IgD-negative memory B cell (primary cell): Measurements from ENCODE around the gene CTNND1. TPM values are rescaled to one million over a fixed set of nuclear protein-coding genes. Genes with fewer than 3 reads are reported as not detected.
"Not testable (repeated sequence)": the region's sequence is repeated elsewhere in the genome, so short reads cannot be mapped to it uniquely, and the experiment has no call there.

Experiments used
- H3K27ac Mint-ChIP-seq, 3 donors: one replicate each; pipeline ENCODE4 v1.8.0; 2020 to 2022; ENCODE audit warnings: mild to moderate bottlenecking in 3 of 3, mixed read lengths in 3 of 3, moderate library complexity in 1 of 3
- H3K27me3 Mint-ChIP-seq: one replicate; pipeline ENCODE4 v1.8.0; 2021; ENCODE audit warnings: mixed read lengths
- H3K36me3 Mint-ChIP-seq: one replicate; pipeline ENCODE4 v1.8.0; 2020; ENCODE audit warnings: mild to moderate bottlenecking, mixed read lengths
- H3K4me1 Mint-ChIP-seq, 3 donors: one replicate each; pipeline ENCODE4 v1.8.0; 2020 to 2022; ENCODE audit warnings: mixed read lengths in 3 of 3, mild to moderate bottlenecking in 1 of 3
- H3K4me3 Mint-ChIP-seq, 4 donors: one replicate each; pipeline ENCODE4 v1.8.0; 2020 to 2022; ENCODE audit warnings: mild to moderate bottlenecking in 4 of 4, mixed read lengths in 4 of 4, moderate library complexity in 3 of 4
- H3K9me3 Mint-ChIP-seq, 3 donors: one replicate each; pipeline ENCODE4 v1.8.0; 2020 to 2021; ENCODE audit warnings: mixed read lengths in 3 of 3, mild to moderate bottlenecking in 1 of 3
- polyA plus RNA-seq: library from polyadenylated mRNA; unstranded; fragments of 300-500 nt; fragmentation: Illumina TruSeq; gene quantifications from one replicate; pipeline ENCODE4 v1.2.3, GENCODE V29; 2021

Gene CTNND1, protein sequence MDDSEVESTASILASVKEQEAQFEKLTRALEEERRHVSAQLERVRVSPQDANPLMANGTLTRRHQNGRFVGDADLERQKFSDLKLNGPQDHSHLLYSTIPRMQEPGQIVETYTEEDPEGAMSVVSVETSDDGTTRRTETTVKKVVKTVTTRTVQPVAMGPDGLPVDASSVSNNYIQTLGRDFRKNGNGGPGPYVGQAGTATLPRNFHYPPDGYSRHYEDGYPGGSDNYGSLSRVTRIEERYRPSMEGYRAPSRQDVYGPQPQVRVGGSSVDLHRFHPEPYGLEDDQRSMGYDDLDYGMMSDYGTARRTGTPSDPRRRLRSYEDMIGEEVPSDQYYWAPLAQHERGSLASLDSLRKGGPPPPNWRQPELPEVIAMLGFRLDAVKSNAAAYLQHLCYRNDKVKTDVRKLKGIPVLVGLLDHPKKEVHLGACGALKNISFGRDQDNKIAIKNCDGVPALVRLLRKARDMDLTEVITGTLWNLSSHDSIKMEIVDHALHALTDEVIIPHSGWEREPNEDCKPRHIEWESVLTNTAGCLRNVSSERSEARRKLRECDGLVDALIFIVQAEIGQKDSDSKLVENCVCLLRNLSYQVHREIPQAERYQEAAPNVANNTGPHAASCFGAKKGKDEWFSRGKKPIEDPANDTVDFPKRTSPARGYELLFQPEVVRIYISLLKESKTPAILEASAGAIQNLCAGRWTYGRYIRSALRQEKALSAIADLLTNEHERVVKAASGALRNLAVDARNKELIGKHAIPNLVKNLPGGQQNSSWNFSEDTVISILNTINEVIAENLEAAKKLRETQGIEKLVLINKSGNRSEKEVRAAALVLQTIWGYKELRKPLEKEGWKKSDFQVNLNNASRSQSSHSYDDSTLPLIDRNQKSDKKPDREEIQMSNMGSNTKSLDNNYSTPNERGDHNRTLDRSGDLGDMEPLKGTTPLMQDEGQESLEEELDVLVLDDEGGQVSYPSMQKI
- 4.9 TPM for polyA plus RNA-seq

GRCh38 chr11:57761301-57762234 lies at the start of gene CTNND1:
Gene CTNND1, plus strand, starts transcription at chr11:57761802. Its CDS starts 29,677 bp downstream, at chr11:57791479.
- peaks cover 3% of the 10 kb centered on the region for H3K36me3 Mint-ChIP-seq
- peaks cover 12% of the 10 kb centered on the region for H3K27me3 Mint-ChIP-seq
- H3K27ac Mint-ChIP-seq: peak within 1 kb of the TSS in 1 of 3 donors; percentile 86
- no peaks in the 10 kb centered on the region for H3K9me3 Mint-ChIP-seq
- peak within 1 kb of the TSS; percentile 77 to 92 (median 84) for H3K4me3 Mint-ChIP-seq
- peaks cover 12 to 15% (median 14%) of the 10 kb centered on the region in 3 donors for H3K4me1 Mint-ChIP-seq

DNA sequence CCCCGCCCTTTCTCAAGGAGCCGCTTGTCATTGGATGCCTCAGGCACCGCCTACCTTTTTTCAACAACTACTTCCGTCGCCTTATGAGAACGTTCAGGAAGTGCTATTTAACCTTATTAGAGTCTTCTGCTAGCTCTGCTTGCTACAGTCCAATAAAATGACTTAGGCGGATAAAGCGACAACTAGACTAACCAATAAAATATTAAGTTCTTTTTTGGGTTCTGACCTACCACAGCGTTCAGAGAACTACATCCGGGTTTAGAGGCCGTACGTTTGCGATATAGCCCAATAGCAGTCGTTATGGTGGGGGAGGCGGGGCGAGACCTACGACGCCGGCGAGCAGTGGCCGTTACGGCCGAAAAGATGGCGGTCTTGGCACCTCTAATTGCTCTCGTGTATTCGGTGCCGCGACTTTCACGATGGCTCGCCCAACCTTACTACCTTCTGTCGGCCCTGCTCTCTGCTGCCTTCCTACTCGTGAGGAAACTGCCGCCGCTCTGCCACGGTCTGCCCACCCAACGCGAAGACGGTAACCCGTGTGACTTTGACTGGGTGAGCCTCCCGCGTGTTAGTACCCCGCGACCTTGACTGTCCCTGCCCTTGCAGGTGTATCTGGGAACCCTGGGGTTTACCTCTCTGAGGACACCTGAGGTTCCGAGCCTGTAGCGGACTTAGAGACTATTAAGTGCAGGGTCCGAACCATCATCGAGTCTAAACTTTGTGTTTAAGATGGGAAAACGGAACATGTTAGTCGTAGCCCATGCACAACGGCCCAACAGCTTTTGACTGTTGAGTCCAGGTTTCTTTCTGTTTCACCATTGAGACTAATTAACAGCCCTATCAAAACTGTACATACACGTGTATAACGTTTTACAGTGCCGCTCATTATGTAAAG lies 49.1 kb upstream of the CTNND1 start, which contains the start of gene TMX2:
Gene TMX2 (plus strand): TSS at position 338 of the 895 bp plus-strand sequence. CDS start 26 bp downstream, at position 364.
- Mint-ChIP-seq H3K27me3 (no peaks in the 10 kb centered on the region), H3K36me3 (no peaks in the 10 kb centered on the region), H3K9me3 (no peaks in the 10 kb centered on the region), H3K4me1 (peaks cover 21 to 38% (median 24%) of the 10 kb centered on the region in 3 donors), H3K27ac (peak within 1 kb of the TSS; percentile 84 to 98 (median 96)), H3K4me3 (peak within 1 kb of the TSS; percentile 91 to 99 (median 98))

DNA sequence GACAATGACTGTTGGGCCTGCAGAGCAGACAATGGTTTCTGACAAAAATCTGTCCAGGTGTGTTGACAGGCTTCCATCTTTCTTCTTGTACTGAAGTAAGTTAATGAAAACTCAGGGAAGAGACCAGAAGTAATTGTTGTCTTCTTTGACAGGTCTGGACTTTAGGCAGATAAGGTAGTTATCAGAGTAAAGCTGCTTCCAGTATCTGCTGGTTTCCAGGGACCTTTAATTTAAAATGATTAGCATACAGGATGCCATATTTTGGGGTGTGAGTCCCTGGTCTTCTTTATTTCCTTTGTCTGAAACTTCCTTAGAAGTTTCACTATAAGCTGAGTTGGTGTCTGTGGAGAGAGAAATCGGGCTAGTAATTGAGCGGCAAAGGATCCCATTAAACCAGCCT lies 47.8 kb upstream of the CTNND1 start:
- peak overlapping the region in 2 of 3 donors; percentile 22 to 39 for H3K27ac Mint-ChIP-seq

DNA sequence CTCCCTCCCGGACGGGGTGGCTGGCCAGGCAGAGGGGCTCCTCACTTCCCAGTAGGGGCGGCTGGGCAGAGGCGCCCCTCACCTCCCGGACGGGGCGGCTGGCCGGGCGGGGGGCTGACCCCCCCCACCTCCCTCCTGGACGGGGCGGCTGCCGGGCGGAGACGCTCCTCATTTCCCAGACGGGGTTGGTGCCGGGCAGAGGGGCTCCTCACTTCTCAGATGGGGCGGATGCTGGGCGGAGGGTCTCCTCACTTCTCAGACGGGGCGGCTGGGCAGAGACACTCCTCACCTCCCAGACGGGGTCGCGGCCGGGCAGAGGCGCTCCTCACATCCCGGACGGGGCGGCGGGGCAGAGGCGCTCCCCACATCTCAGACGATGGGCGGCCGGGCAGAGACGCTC lies 44.9 kb upstream of the CTNND1 start:
- not testable (repeated sequence) for H3K4me3 Mint-ChIP-seq, H3K9me3 Mint-ChIP-seq, H3K36me3 Mint-ChIP-seq, H3K27me3 Mint-ChIP-seq, H3K27ac Mint-ChIP-seq
- peaks cover 18 to 21% (median 20%) of the 10 kb centered on the region in 3 donors for H3K4me1 Mint-ChIP-seq

More for the DNA sequence above, 47.8 kb upstream of the CTNND1 start:
- no peaks in the 10 kb centered on the region for H3K36me3 Mint-ChIP-seq
- H3K4me1 Mint-ChIP-seq: peaks cover 21 to 33% (median 25%) of the 10 kb centered on the region in 3 donors
- peaks cover 0 to 1% (median 0%) of the 10 kb centered on the region in 3 donors for H3K9me3 Mint-ChIP-seq
- no peaks in the 10 kb centered on the region for H3K27me3 Mint-ChIP-seq
- H3K4me3 Mint-ChIP-seq: peak overlapping the region; percentile 91 to 99 (median 98)

DNA sequence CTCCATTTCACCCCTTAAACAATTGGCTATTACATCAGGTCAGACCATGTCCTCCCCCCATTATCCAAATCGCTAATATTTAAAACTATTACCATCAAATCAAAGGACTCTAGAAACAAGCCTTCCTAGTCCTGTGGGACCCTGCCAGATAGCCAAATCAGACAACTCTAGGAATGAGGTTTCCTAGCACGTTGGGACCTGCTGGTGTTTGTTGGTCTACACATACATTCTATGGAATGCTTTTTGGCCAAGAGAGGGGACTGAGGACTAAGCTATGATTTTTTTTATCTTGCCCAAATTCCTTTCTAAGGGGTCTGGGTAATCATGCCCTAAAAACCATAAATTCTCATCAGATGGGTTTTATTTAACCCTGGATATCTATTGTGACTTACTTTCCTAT lies 34.4 kb upstream of the CTNND1 start:
- Mint-ChIP-seq H3K36me3 (no peaks in the 10 kb centered on the region), H3K27ac (peak overlapping the region in 1 of 3 donors; percentile 50), H3K4me1 (peaks cover 12 to 15% (median 12%) of the 10 kb centered on the region in 3 donors), H3K4me3 (no peak overlapping the region), H3K9me3 (no peaks in the 10 kb centered on the region), H3K27me3 (no peaks in the 10 kb centered on the region)

- Mint-ChIP-seq H3K36me3 (no peaks in the 10 kb centered on the region), H3K4me1 (peaks cover 12 to 15% (median 12%) of the 10 kb centered on the region in 3 donors), H3K4me3 (peak overlapping the region in 2 of 4 donors; percentile 3 to 79), H3K27me3 (no peaks in the 10 kb centered on the region), H3K27ac (peak overlapping the region in 2 of 3 donors; percentile 33 to 75), H3K9me3 (no peaks in the 10 kb centered on the region)
These were observed 32.8 kb upstream of the CTNND1 start for GRCh38 chr11:57728829-57729228.

GRCh38 chr11:57729479-57729878 lies 32.1 kb upstream of the CTNND1 start:
- peak overlapping the region in 2 of 3 donors; percentile 33 to 75 for H3K27ac Mint-ChIP-seq
- H3K27me3 Mint-ChIP-seq: no peaks in the 10 kb centered on the region
- H3K4me3 Mint-ChIP-seq: peak overlapping the region in 3 of 4 donors; percentile 3 to 79 (median 75)
- H3K36me3 Mint-ChIP-seq: no peaks in the 10 kb centered on the region
- no peaks in the 10 kb centered on the region for H3K9me3 Mint-ChIP-seq
- H3K4me1 Mint-ChIP-seq: peaks cover 12 to 13% (median 12%) of the 10 kb centered on the region in 3 donors

DNA sequence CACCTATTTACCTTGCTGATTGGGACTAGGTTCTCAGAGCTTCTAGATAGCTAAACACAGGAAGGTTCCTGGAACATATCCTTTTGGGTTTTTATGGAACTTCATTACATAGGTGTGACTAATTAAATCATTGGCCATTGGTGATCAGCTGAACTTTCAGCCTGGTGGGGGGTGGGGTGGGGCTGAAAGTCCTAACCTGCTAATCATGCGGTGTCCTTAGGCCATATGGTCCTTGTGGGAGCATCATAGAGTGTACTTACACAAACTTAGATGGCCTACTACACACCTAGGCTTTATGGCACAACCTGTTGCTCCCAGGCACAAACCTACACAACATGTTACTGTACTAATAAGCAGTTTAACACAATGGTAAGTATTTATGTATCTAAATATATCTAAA lies 28.9 kb upstream of the CTNND1 start:
- Mint-ChIP-seq H3K27me3 (no peaks in the 10 kb centered on the region), H3K27ac (no peak overlapping the region), H3K36me3 (no peaks in the 10 kb centered on the region), H3K4me3 (no peak overlapping the region), H3K9me3 (no peaks in the 10 kb centered on the region), H3K4me1 (peaks cover 15 to 18% (median 16%) of the 10 kb centered on the region in 3 donors)

DNA sequence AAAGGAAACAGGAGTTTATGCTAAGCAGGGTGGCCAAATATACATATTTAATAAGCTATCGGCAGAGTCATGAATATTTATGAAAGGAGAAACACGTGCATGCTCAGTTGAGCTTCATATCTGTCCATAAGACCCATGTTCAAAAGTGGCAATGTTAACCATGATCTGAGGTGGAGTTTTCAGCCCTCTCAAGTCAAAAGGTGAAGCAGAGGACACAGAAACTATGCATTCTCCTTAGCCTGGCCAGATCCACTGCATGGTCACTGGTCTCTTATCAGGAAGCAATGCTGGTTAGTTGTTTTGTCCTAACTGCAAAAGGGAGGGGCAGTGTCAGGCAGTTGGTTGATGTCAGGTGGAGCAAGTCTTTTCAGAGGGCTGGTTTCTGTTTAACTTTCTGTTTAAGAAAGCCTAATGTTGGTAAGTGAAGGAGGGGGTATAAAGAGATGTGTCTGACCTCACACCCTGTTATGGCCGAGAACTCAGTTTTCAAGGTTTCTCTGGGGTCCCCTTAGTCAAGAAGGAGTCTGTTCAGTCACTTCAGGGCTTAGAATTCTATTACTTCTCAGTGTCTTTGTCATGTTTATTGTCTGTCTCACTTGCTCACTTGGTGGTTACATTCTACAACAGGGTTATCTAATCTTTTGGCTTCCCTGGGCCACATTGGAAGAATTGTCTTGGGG lies 25.8 kb upstream of the CTNND1 start:
- no peaks in the 10 kb centered on the region for H3K9me3 Mint-ChIP-seq
- no peak overlapping the region for H3K27ac Mint-ChIP-seq
- no peaks in the 10 kb centered on the region for H3K36me3 Mint-ChIP-seq
- peak overlapping the region in 2 of 4 donors; percentile 10 to 43 for H3K4me3 Mint-ChIP-seq
- H3K27me3 Mint-ChIP-seq: no peaks in the 10 kb centered on the region
- peaks cover 6 to 7% (median 7%) of the 10 kb centered on the region in 3 donors for H3K4me1 Mint-ChIP-seq

DNA sequence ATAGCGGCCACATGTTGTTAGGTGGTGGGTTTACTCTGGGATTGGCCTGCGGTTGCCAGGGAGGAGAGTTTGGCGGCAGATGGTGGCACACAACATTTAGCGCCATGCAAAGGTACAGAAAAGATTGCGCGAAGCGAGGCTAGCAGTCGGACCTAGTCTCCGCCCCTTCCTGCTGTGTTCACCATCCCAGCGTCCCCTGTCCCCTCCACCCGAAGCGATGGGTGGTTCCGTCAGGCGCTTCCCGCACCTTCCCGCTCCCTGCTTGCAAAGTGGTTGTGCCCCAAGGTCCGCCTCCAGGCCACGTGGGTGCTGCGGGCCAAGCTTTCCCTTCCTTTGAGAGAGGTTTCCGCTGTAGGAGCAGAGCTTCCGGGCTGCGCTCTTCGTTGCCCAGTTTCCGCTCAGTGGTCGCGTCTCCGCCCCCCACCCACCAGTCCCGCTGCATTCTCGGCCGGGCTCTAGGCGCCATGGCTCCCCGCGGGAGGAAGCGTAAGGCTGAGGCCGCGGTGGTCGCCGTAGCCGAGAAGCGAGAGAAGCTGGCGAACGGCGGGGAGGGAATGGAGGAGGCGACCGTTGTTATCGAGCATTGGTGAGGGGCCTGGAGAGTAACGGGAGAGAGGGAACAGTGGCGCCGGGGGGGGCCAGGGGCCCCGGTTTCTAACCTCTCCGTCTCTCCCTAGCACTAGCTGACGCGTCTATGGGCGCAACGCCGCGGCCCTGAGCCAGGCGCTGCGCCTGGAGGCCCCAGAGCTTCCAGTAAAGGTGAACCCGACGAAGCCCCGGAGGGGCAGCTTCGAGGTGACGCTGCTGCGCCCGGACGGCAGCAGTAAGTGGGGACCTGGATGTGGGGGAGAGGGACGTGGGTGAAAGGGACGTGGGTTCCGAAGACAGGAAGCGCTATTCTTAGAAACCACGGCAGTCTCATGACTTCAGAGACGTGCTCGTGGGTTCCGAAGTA lies 20.2 kb upstream of the CTNND1 start, which contains the start of gene SELENOH:
Gene SELENOH (plus strand): TSS at position 360 of the 955 bp plus-strand sequence. CDS start 105 bp downstream, at position 465.
- Mint-ChIP-seq H3K4me3 (peak within 1 kb of the TSS; percentile 95 to 100 (median 98)), H3K36me3 (peaks cover 4% of the 10 kb centered on the region), H3K27ac (peak within 1 kb of the TSS; percentile 96 to 99 (median 99)), H3K9me3 (no peaks in the 10 kb centered on the region), H3K27me3 (no peaks in the 10 kb centered on the region), H3K4me1 (peaks cover 12 to 30% (median 21%) of the 10 kb centered on the region in 3 donors)

DNA sequence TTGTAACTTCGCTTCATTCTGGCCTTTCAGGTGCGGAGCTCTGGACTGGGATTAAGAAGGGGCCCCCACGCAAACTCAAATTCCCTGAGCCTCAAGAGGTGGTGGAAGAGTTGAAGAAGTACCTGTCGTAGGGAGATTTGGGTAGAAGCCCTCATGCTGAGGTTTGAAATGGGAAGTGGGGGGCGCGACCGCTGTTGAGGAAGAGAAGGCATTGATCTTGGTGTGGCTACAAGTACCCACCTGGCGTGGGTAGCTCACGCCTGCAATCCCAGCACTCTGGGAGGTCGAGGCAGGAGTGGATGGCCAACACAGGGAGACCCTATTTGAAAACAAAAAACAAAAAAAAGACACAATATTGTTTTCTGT lies 19.5 kb upstream of the CTNND1 start:
- Mint-ChIP-seq H3K4me1 (peaks cover 12 to 30% (median 22%) of the 10 kb centered on the region in 3 donors), H3K9me3 (no peaks in the 10 kb centered on the region), H3K27ac (peak overlapping the region; percentile 96 to 99 (median 99)), H3K36me3 (peaks cover 4% of the 10 kb centered on the region), H3K4me3 (peak overlapping the region; percentile 95 to 100 (median 98)), H3K27me3 (no peaks in the 10 kb centered on the region)

DNA sequence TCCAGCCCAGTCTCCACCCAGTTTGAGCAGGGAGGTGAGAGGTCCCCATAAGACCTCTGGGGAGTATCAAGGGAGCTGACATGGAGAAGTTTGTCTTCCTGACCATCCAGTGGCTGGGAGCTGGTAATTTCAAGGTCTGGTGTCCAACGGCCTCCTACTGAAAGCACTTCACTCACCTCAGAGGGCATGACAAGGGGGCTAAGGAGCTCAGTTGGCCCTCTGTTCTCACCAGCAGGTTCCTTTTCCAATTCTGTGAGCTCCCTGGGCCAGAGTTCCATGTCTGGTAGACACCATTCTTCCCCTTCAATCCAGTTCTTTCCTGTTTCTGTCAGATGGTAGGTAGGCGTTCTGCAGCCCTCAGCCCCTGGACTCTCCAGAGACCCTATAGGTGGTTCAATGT lies 17.2 kb upstream of the CTNND1 start:
- H3K9me3 Mint-ChIP-seq: no peaks in the 10 kb centered on the region

More for the DNA sequence above, 17.2 kb upstream of the CTNND1 start:
- Mint-ChIP-seq H3K27me3 (no peaks in the 10 kb centered on the region), H3K27ac (peak overlapping the region; percentile 45 to 48 (median 46)), H3K4me1 (peaks cover 16 to 37% (median 23%) of the 10 kb centered on the region in 3 donors), H3K4me3 (peak overlapping the region in 2 of 4 donors; percentile 50 to 78), H3K36me3 (peaks cover 4% of the 10 kb centered on the region)
